ENCODE data around the gene NRXN3.

GRCh38 chr14:78688503-78688902, 518.3 kb downstream of the NRXN3 start:
- no peak for TF ChIP-seq CTCF (IDR thresholded peaks at IDR 0.05 in 2 of 3, conservative IDR thresholded peaks at IDR 0.05 in 1 of 3; ENCODE audit: borderline replicate concordance in 1 of 3, insufficient read depth in 1 of 3, low read depth in 2 of 3, low read length in 2 of 3)
- no peak for TF ChIP-seq CEBPB (IDR thresholded peaks at IDR 0.05; ENCODE audit: low read depth)
- TF ChIP-seq ZFX (IDR thresholded peaks at IDR 0.05), result no peak

All from HCT116 (cell line).